Measurements from ENCODE around the gene TRPV2.

- TF ChIP-seq, protein P1, sequence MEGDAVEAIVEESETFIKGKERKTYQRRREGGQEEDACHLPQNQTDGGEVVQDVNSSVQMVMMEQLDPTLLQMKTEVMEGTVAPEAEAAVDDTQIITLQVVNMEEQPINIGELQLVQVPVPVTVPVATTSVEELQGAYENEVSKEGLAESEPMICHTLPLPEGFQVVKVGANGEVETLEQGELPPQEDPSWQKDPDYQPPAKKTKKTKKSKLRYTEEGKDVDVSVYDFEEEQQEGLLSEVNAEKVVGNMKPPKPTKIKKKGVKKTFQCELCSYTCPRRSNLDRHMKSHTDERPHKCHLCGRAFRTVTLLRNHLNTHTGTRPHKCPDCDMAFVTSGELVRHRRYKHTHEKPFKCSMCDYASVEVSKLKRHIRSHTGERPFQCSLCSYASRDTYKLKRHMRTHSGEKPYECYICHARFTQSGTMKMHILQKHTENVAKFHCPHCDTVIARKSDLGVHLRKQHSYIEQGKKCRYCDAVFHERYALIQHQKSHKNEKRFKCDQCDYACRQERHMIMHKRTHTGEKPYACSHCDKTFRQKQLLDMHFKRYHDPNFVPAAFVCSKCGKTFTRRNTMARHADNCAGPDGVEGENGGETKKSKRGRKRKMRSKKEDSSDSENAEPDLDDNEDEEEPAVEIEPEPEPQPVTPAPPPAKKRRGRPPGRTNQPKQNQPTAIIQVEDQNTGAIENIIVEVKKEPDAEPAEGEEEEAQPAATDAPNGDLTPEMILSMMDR (IDR thresholded peaks at IDR 0.05 in 4 of 5, conservative IDR thresholded peaks at IDR 0.05 in 1 of 5): no peak
- TF ChIP-seq POLR2A (IDR thresholded peaks at IDR 0.05): no peak
Observed at GRCh38 chr17:16434662-16435061, 19.3 kb downstream of the TRPV2 start.
